K562 (cell line): ENCODE results near the gene NUP153.

Experiments used
- FOXK1 ChIP-seq: sonication (generic); formaldehyde crosslinking; IDR thresholded peaks from 2 replicates; pipeline ENCODE4 v1.8.0; 2022; ENCODE audit warnings: missing genetic modification reagents, mild to moderate bottlenecking, borderline replicate concordance
- GABPA ChIP-seq: fragments of 200-800 bp; sonication (Bioruptor generic); conservative IDR thresholded peaks from 2 replicates; pipeline ENCODE4 v1.6.1; 2016; ENCODE audit warnings: low read depth, missing genetic modification characterization, missing compliant biosample characterization
- TEAD4 ChIP-seq, 2 experiments: sonication (generic) in 1 of 2; formaldehyde crosslinking in 1 of 2; IDR thresholded peaks; 2 replicates each; pipeline versions ENCODE4 v1.6.1 to v1.8.0; 2012 to 2022; ENCODE audit warnings: borderline replicate concordance in 1 of 2, inconsistent platforms in 1 of 2, low read length in 1 of 2, mild to moderate bottlenecking in 1 of 2, missing genetic modification reagents in 1 of 2

DNA sequence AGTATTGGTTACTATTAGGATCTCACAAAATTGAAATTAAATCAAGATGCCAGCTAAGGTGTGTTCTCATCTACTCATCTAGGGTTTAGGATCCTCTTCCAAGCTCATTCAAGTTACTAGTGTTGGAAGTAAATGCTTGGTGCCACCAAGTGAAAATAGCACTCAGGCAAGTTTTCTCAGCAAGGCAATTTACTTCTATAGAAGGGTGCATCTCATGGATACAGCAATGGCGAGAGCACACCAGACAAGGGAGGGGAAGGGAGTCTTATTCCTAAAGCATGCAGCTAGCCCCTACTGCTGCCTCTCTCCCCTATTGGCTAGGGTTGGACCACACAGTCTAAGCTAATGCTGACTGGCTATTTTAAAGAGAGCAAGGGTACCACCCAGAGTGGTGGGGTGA, 129.7 kb downstream of the NUP153 start:
- no peak for TF ChIP-seq TEAD4 (IDR thresholded peaks at IDR 0.05; ENCODE audit: low read length)
- TF ChIP-seq TEAD4 (CRISPR knock-in tag; IDR thresholded peaks at IDR 0.05; ENCODE audit: borderline replicate concordance) = no peak
- TF ChIP-seq GABPA (tag) = no peak
- TF ChIP-seq FOXK1 (CRISPR knock-in tag) = no peak
